Gastrocnemius medialis (tissue), 4 donors: ENCODE results near the gene YIPF1. TPM values are rescaled to one million over a fixed set of nuclear protein-coding genes. Genes with fewer than 3 reads are reported as not detected.

Experiments used
- ATAC-seq, 2 donors: fragments of 150-250 bp; one replicate each; pipeline ENCODE4 v1.9.1; 2016
- DNase-seq, 2 donors: peaks; one replicate each; pipeline ENCODE4 v3.0.0-alpha.2; 2019
- H3K27ac ChIP-seq, 4 donors: fragments of 200-600 bp; sonication (generic); 1 replicate in 1 of 4; 2 replicates in 3 of 4; pipeline ENCODE4 v1.5.1; 2016 to 2018; ENCODE audit warnings: mild to moderate bottlenecking in 2 of 4, moderate library complexity in 1 of 4
- H3K27me3 ChIP-seq, 3 donors: fragments of 200-600 bp; sonication (generic) in 2 of 3; 1 replicate in 1 of 3; 2 replicates in 2 of 3; pipeline versions ENCODE4 v1.5.1 to v1.6.0; 2016 to 2019; ENCODE audit warnings: mild to moderate bottlenecking in 1 of 3, moderate library complexity in 1 of 3
- H3K36me3 ChIP-seq, 2 donors: fragments of 200-600 bp; sonication (generic) in 1 of 2; one replicate each; pipeline ENCODE4 v1.5.1; 2017 to 2018
- H3K4me1 ChIP-seq, 2 donors: fragments of 200-600 bp; sonication (generic) in 1 of 2; one replicate each; pipeline ENCODE4 v1.5.1; 2016 to 2017; ENCODE audit warnings: mild to moderate bottlenecking in 2 of 2
- H3K4me3 ChIP-seq, 4 donors: fragments of 200-600 bp; sonication (generic) in 3 of 4; 1 replicate in 1 of 4; 2 replicates in 3 of 4; pipeline ENCODE4 v1.5.1; 2016 to 2019; ENCODE audit warnings: mild to moderate bottlenecking in 2 of 4
- H3K9me3 ChIP-seq, 3 donors: fragments of 200-600 bp; sonication (generic) in 2 of 3; 1 replicate in 1 of 3; 2 replicates in 2 of 3; pipeline ENCODE4 v1.5.1; 2016 to 2019
- CTCF ChIP-seq, 5 experiments: fragments of 450-650 bp in 3 of 5; fragments of 200-600 bp in 2 of 5; sonication (generic) in 2 of 5; IDR thresholded peaks in 4 of 5; conservative IDR thresholded peaks in 1 of 5; 1 replicate in 4 of 5; 2 replicates in 1 of 5; pipeline ENCODE4 v1.5.1; 2016 to 2019; ENCODE audit warnings: antibody characterized with exemption in 5 of 5, mild to moderate bottlenecking in 3 of 5, moderate library complexity in 3 of 5
- POLR2A ChIP-seq, 2 donors: fragments of 450-650 bp; IDR thresholded peaks; one replicate each; pipeline ENCODE4 v1.6.1; 2017; ENCODE audit warnings: antibody characterized with exemption in 2 of 2, mild to moderate bottlenecking in 2 of 2, moderate library complexity in 2 of 2
- in situ Hi-C, 4 donors: fragments of 200-750 bp; cut with MboI; loops; one replicate each; pipeline versions ENCODE4 v1.15.0 to v1.8.0; 2017; ENCODE audit warnings: low sequenced_read_pairs in 4 of 4
- intact Hi-C: fragments of 100-400 bp; cut with DNase I; formaldehyde crosslinking; loops from one replicate; pipeline ENCODE4 v1.15.1; 2023; ENCODE audit warnings: low total_unique reads
- total RNA-seq, 4 donors: library from RNA; depleted of rRNA; stranded (reverse); fragments of >200 nt; gene quantifications; one replicate each; pipeline versions ENCODE4 v1.1.0 to v1.2.3, GENCODE V29; 2016

YIPF1 gene
- total RNA-seq, 4 donors from 2014 or later, result 18.8 to 34.8 (median 27.2) TPM

GRCh38 chr1:53869454-53870117 is 20.0 kb downstream of the YIPF1 start:
- peaks cover 3 to 65% of the 10 kb centered on the region in 2 donors for H3K36me3 ChIP-seq
- DNase-seq, result no peak
- intact Hi-C loops, result no loop called here

GRCh38 chr1:53868565-53868964 is 21.0 kb downstream of the YIPF1 start:
- Histone ChIP-seq H3K4me1 (no peaks in the 10 kb centered on the region), H3K4me3 (no peak overlapping the region), H3K27ac (no peak overlapping the region), H3K27me3 (no peaks in the 10 kb centered on the region), H3K36me3 (peaks cover 3 to 62% of the 10 kb centered on the region in 2 donors), H3K9me3 (no peaks in the 10 kb centered on the region)
- DNase-seq (no peak), ATAC-seq (no peak)
- in situ Hi-C loops, result loop anchor here in 1 of 4 donors (25.0 kb wide), 1 partner anchor 894 kb away; the partner anchor contains the start of gene PARS2
- TF ChIP-seq POLR2A (IDR thresholded peaks at IDR 0.05), result no peak
- TF ChIP-seq CTCF (IDR thresholded peaks at IDR 0.05 in 4 of 5, conservative IDR thresholded peaks at IDR 0.05 in 1 of 5), result no peak
- intact Hi-C loops, result no loop called here

More at GRCh38 chr1:53869454-53870117, 20.0 kb downstream of the YIPF1 start:
- in situ Hi-C loops, result loop anchor here in 1 of 4 donors (25.0 kb wide), 1 partner anchor 893 kb away; the partner anchor contains the start of gene PARS2
- no peaks in the 10 kb centered on the region for H3K4me1 ChIP-seq
- no peaks in the 10 kb centered on the region for H3K9me3 ChIP-seq
- ATAC-seq, result no peak
- H3K27me3 ChIP-seq, result no peaks in the 10 kb centered on the region
- H3K27ac ChIP-seq, result no peak overlapping the region
- no peak overlapping the region for H3K4me3 ChIP-seq
- no peak for TF ChIP-seq POLR2A (IDR thresholded peaks at IDR 0.05)
- no peak for TF ChIP-seq CTCF (IDR thresholded peaks at IDR 0.05 in 4 of 5, conservative IDR thresholded peaks at IDR 0.05 in 1 of 5)

GRCh38 chr1:53862507-53862906 is 27.1 kb downstream of the YIPF1 start:
- ATAC-seq, result no peak
- no peak for TF ChIP-seq POLR2A (IDR thresholded peaks at IDR 0.05)
- TF ChIP-seq CTCF (IDR thresholded peaks at IDR 0.05 in 4 of 5, conservative IDR thresholded peaks at IDR 0.05 in 1 of 5), result no peak
- Histone ChIP-seq H3K36me3 (peaks cover 0 to 45% of the 10 kb centered on the region in 2 donors), H3K4me3 (no peak overlapping the region), H3K27ac (no peak overlapping the region), H3K27me3 (no peaks in the 10 kb centered on the region), H3K4me1 (no peaks in the 10 kb centered on the region), H3K9me3 (no peaks in the 10 kb centered on the region)
- DNase-seq, result no peak
- in situ Hi-C loops, result loop anchor here in 1 of 4 donors (25.0 kb wide), 1 partner anchor 900 kb away; the partner anchor contains the start of gene PARS2
- intact Hi-C loops, result loop anchor here (5.0 kb wide), 1 partner anchor 85 kb away; the partner anchor contains the start of genes IFT25 and LRRC42

- H3K9me3 ChIP-seq, result no peaks in the 10 kb centered on the region
- ATAC-seq, result peak in 1 of 2 donors; percentile 39
- intact Hi-C loops, result loop anchor here (5.0 kb wide), 1 partner anchor 86 kb away; the partner anchor contains the start of genes IFT25 and LRRC42
These were observed 28.6 kb downstream of the YIPF1 start for GRCh38 chr1:53860967-53861411.

More at GRCh38 chr1:53860967-53861411, 28.6 kb downstream of the YIPF1 start:
- H3K4me3 ChIP-seq, result no peak overlapping the region
- no peaks in the 10 kb centered on the region for H3K27me3 ChIP-seq
- H3K4me1 ChIP-seq, result no peaks in the 10 kb centered on the region
- TF ChIP-seq POLR2A (IDR thresholded peaks at IDR 0.05), result no peak
- TF ChIP-seq CTCF (IDR thresholded peaks at IDR 0.05 in 4 of 5, conservative IDR thresholded peaks at IDR 0.05 in 1 of 5), result peak; percentile 15 to 69 (median 44)
- no peak overlapping the region for H3K27ac ChIP-seq
- H3K36me3 ChIP-seq, result peaks cover 0 to 49% of the 10 kb centered on the region in 2 donors
- DNase-seq, result no peak
- in situ Hi-C loops, result loop anchor here in 1 of 4 donors (25.0 kb wide), 1 partner anchor 901 kb away; the partner anchor contains the start of gene PARS2
